NCI-H2107 treated with DMSO at 0.1 percent for 48 hours (cell line): ENCODE data around the gene LEFTY2.
"Not testable (repeated sequence)": the region's sequence is repeated elsewhere in the genome, so short reads cannot be mapped to it uniquely, and the experiment has no call there.

Experiments used
- DNase-seq: peaks from one replicate; lab custom pipeline; 2025; ENCODE audit not compliant: unreplicated experiment; lab: John Stamatoyannopoulos, UW

The LEFTY2 gene

GRCh38 chr1:225931270-225932136, 9.5 kb downstream of the LEFTY2 start:
- DNase-seq, result no peak

- no peak for DNase-seq
Observed at GRCh38 chr1:225930566-225930965, 10.5 kb downstream of the LEFTY2 start.

- not testable (repeated sequence) for DNase-seq
Observed at GRCh38 chr1:225929462-225929861, 11.6 kb downstream of the LEFTY2 start.

DNA sequence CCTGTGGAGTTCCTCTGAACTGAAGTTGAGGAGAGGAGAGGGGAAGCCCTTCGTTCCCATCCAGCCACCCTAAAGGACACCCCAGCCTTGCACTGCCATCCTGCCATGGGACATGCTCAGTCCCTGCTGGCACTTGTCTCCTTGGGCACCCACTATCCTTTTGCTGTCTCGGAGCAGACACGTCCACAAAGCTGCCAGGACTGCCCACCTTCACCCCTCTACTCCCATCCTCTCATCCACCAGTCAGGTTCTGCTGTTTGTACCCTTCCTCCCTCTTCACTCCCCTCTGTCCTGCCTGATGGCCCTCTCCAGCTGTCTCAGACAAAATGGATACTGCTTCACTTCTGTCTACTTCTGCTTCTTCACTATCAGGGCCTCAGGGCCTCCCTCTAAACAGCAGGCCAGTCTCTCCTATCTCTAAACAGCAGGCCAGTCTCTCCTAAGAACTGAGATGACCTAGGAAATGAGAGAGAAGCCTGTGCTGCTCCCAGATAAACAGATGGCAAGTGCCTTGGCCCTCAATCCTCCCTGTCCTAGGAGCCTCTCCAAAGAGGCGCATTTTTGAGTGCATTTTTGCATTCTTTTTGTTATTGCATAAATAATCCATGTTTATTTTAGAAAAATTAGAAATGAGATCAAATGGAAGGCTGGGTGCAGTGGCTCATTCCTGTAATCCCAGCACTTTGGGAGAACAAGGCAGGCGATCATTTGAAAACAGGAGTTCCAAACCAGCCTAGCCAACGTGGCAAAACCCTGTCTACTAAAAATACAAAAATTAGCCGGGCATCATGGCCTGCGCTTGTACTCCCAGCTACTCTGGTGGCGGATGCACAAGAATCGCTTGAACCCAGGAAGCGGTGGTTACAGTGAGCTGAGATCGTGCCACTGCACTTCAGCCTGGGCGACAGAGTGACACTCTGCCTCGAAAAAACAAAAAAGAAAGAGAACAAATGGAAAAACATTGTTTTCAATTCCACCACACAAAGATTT, 12.5 kb downstream of the LEFTY2 start:
- DNase-seq, result no peak

- no peak for DNase-seq
Observed at GRCh38 chr1:225926551-225927113, 14.4 kb downstream of the LEFTY2 start.

DNA sequence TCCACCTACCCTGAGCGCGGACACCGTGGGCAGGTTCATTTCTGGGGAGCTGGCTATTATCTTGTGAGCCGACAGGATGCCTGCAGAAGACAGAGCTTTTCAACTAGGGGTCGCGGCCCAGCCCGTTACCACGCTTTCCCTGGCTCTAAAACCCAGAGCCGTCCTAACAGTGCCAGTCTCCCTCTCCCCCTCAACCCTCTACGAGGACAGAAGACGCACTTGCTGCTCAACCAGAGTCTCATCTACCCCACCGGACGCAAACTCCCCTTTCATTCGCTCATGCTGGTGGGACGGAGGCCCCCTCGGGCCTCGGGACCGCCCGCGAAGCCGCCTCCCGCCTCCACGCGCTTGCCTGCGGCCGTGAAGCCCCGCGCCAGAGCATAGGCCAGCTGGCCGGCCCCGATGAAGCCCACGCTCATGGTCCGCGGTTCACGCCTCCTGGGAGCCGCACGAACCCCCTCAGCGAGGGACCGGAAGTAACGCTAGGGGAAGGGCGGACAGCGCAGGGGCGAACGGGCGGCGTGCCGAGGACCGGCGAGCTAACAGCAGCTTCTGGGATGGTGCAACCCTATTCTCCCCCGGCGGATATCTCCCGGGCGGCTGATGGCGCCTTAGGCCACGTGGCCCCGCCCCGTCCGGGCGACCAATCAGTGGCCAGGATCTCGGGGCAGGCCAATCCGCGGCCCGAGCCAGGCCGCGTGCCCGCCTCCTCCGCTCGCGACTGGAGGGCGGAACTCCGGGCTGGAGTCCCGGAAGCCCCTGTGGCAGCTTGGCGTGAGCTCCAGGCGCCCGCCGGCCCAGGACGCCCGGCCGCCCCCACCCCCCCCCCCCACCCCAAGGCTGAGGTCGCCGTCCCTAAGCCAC, 17.1 kb downstream of the LEFTY2 start, which contains the start of gene PYCR2:
PYCR2 (minus strand) TSS at position 559 of the 864 bp plus-strand sequence; CDS start at position 419, 140 bp downstream.
- peak; percentile 90 for DNase-seq

GRCh38 chr1:225923381-225923691, 17.7 kb downstream of the LEFTY2 start:
- no peak for DNase-seq

- DNase-seq, result peak; percentile 64
Observed at GRCh38 chr1:225921734-225922709, 19.0 kb downstream of the LEFTY2 start.

DNA sequence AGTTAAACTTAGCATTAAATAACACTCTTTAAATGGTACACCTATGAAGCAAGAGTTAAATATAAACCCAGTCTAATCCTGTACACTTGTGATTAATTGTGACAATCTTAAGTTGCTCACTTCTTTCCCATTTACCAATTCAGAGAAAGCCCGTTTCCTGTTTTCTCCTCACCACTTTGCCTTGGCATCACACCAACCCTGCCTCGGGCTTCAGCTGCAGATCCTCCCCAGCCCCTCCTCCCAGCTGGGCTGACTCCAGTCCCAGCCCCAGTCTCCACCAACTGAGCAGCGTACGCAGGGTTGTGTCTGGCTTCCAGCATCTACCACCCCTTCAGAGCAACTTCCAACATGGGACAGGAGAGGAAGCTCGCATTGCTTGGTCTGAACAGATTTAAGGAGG, 21.1 kb downstream of the LEFTY2 start:
- DNase-seq, result peak; percentile 38

- DNase-seq, result no peak
Observed at GRCh38 chr1:225918280-225918679, 22.7 kb downstream of the LEFTY2 start.

- DNase-seq, result no peak
Observed at GRCh38 chr1:225917536-225917935, 23.5 kb downstream of the LEFTY2 start.

DNA sequence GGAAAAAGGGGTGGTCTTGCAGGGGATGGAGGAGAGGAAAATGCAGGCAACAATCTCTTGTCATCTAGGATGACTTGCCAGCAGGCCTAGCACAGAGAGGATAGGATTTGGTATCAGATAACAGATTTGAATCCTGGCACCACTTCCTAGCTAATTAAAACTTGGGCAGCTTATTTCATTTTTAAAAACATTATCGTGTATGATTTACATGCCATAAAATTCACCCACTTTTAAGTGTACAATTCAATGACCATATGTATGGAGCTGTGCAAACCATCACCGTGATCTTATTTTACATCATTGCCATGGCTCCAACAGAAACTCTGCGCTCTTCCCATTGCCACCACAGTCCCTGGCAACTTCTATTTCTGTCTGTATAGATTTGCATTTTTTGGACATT, 23.9 kb downstream of the LEFTY2 start:
- DNase-seq, result no peak

GRCh38 chr1:225915538-225915991, 25.5 kb downstream of the LEFTY2 start:
- DNase-seq, result peak; percentile 17

DNA sequence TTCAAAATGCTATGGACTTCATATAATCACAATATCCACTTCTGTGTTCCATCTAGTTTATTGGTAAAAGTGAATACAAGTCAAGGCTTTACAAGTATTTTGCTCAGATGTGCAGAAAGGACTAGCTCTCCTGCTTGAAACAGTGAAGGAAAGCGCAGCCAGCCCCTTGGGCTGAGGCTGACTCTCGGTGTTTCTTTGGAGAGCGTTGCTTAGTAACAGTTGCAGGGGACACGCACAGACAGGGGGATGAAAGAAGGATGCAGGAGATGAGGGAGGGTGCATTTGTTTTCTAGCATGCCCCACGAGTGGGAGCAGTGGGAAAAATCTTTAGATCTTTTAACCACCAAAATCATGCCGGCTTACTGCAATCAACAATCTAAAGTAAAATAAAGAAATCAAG, 26.1 kb downstream of the LEFTY2 start:
- no peak for DNase-seq

GRCh38 chr1:225914391-225914790, 26.6 kb downstream of the LEFTY2 start:
- no peak for DNase-seq

- no peak for DNase-seq
Observed at GRCh38 chr1:225911191-225912130, 29.6 kb downstream of the LEFTY2 start.

- DNase-seq, result no peak
Observed at GRCh38 chr1:225909477-225909876, 31.5 kb downstream of the LEFTY2 start.

DNA sequence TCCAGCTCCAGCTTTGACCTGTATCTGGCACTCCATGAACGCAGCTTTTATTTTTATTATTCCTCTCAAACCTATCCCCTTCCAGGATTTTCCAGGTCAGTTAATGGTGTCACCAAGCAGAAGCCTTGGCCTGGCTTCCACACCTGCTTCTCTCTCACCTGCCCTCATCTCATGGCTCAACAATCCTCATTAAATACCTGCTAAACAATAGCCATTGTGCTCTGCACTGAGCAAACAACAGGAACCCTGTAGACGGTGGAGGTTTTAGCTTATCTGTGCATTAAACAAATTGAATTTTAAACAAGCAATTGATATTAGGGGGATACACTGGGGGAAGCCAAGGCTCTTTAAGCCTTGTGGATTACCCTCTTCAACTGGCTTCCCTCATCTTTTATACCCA, 32.2 kb downstream of the LEFTY2 start:
- peak; percentile 84 for DNase-seq
